PFSK-1 (cell line): ENCODE measurements around the gene SREBF1.

Experiments
- FOXP2 ChIP-seq: optimal IDR thresholded peaks from 2 replicates; pipeline ENCODE3; 2011; ENCODE audit warnings: borderline replicate concordance, control low read depth, inconsistent platforms; ENCODE audit not compliant: insufficient read depth; ENCODE audit errors: extremely low read length, extremely low read depth
- POLR2AphosphoS5 ChIP-seq: IDR thresholded peaks from 2 replicates; pipeline ENCODE4 v1.6.1; 2012; ENCODE audit warnings: low read depth, mild to moderate bottlenecking, control low read depth, low read length, moderate library complexity
- REST ChIP-seq, 2 experiments: IDR thresholded peaks; 2 replicates each; pipeline versions ENCODE4 v1.6.1 to v1.8.0; 2011 to 2012; ENCODE audit warnings: low read depth in 2 of 2, low read length in 2 of 2, control low read depth in 1 of 2, inconsistent platforms in 1 of 2, mild to moderate bottlenecking in 1 of 2, moderate library complexity in 1 of 2; ENCODE audit not compliant: insufficient read depth in 1 of 2
- SIN3A ChIP-seq: IDR thresholded peaks from 2 replicates; pipeline ENCODE4 v1.6.1; 2012; ENCODE audit warnings: mild to moderate bottlenecking, low read length, moderate library complexity, borderline replicate concordance; ENCODE audit not compliant: insufficient read depth
- TAF1 ChIP-seq: IDR thresholded peaks from 2 replicates; pipeline ENCODE4 v1.6.1; 2012; ENCODE audit warnings: low read length, control low read depth, borderline replicate concordance; ENCODE audit not compliant: insufficient read depth

The SREBF1 gene

GRCh38 chr17:17845046-17845775, 8.4 kb upstream of the SREBF1 start:
- no peak for TF ChIP-seq REST (IDR thresholded peaks at IDR 0.05; ENCODE audit: insufficient read depth in 1 of 2, low read depth in 2 of 2, low read length in 2 of 2)
- no peak for TF ChIP-seq FOXP2
- TF ChIP-seq POLR2AphosphoS5, result no peak
- TF ChIP-seq SIN3A, result no peak
- TF ChIP-seq TAF1, result no peak

- TF ChIP-seq FOXP2 (no peak), SIN3A (no peak), REST (IDR thresholded peaks at IDR 0.05; ENCODE audit: insufficient read depth in 1 of 2, low read depth in 2 of 2, low read length in 2 of 2) (no peak), POLR2AphosphoS5 (no peak), TAF1 (no peak)
Measured at GRCh38 chr17:17844500-17844899, 7.7 kb upstream of the SREBF1 start.

- TF ChIP-seq REST (IDR thresholded peaks at IDR 0.05; ENCODE audit: insufficient read depth in 1 of 2, low read depth in 2 of 2, low read length in 2 of 2), result no peak
- TF ChIP-seq TAF1, result no peak
- no peak for TF ChIP-seq POLR2AphosphoS5
- TF ChIP-seq SIN3A, result no peak
- TF ChIP-seq FOXP2, result no peak
Measured at GRCh38 chr17:17844079-17844478, 7.3 kb upstream of the SREBF1 start.

GRCh38 chr17:17843096-17843495, 6.3 kb upstream of the SREBF1 start:
- TF ChIP-seq SIN3A (no peak), TAF1 (no peak)

- TF ChIP-seq TAF1, result no peak
Measured at GRCh38 chr17:17842111-17842876, 5.5 kb upstream of the SREBF1 start.

- TF ChIP-seq REST (IDR thresholded peaks at IDR 0.05; ENCODE audit: insufficient read depth in 1 of 2, low read depth in 2 of 2, low read length in 2 of 2) (no peak), FOXP2 (no peak), POLR2AphosphoS5 (no peak), SIN3A (no peak), TAF1 (no peak)
Measured at GRCh38 chr17:17841601-17842025, 4.8 kb upstream of the SREBF1 start.
